Ishikawa (cell line): ENCODE measurements around the gene FAM187B.

Source experiments
- CEBPB ChIP-seq: IDR thresholded peaks from 2 replicates; pipeline ENCODE4 v1.6.1; 2012
- CREB1 ChIP-seq: IDR thresholded peaks from 2 replicates; pipeline ENCODE4 v1.6.1; 2012; ENCODE audit warnings: low read depth
- EGR1 ChIP-seq: IDR thresholded peaks from 2 replicates; pipeline ENCODE4 v1.6.1; 2012
- EP300 ChIP-seq: IDR thresholded peaks from 2 replicates; pipeline ENCODE4 v1.6.1; 2012; ENCODE audit warnings: borderline replicate concordance
- FOXM1 ChIP-seq: IDR thresholded peaks from 2 replicates; pipeline ENCODE4 v1.6.1; 2012; ENCODE audit warnings: low read depth, borderline replicate concordance
- MAX ChIP-seq: IDR thresholded peaks from 2 replicates; pipeline ENCODE4 v1.6.1; 2012
- NFIC ChIP-seq: IDR thresholded peaks from 2 replicates; pipeline ENCODE4 v1.6.1; 2012
- RAD21 ChIP-seq: IDR thresholded peaks from 2 replicates; pipeline ENCODE4 v1.6.1; 2012; ENCODE audit warnings: low read depth
- REST ChIP-seq: IDR thresholded peaks from 2 replicates; pipeline ENCODE4 v1.6.1; 2012; ENCODE audit warnings: low read depth, mild to moderate bottlenecking
- TAF1 ChIP-seq: IDR thresholded peaks from 2 replicates; pipeline ENCODE4 v1.6.1; 2012; ENCODE audit warnings: low read depth, mild to moderate bottlenecking
- TCF12 ChIP-seq: IDR thresholded peaks from 2 replicates; pipeline ENCODE4 v1.6.1; 2012; ENCODE audit warnings: low read depth
- TEAD4 ChIP-seq: IDR thresholded peaks from 2 replicates; pipeline ENCODE4 v1.6.1; 2012
- USF1 ChIP-seq: IDR thresholded peaks from 2 replicates; pipeline ENCODE4 v1.6.1; 2012
- YY1 ChIP-seq: IDR thresholded peaks from 2 replicates; pipeline ENCODE4 v1.6.1; 2012; ENCODE audit warnings: low read depth
- ZBTB7A ChIP-seq: IDR thresholded peaks from 2 replicates; pipeline ENCODE4 v1.6.1; 2012; ENCODE audit warnings: low read depth

The FAM187B gene

GRCh38 chr19:35262101-35262761, 33.7 kb upstream of the FAM187B start:
- TF ChIP-seq TEAD4 (no peak), ZBTB7A (no peak), MAX (no peak), CEBPB (no peak), FOXM1 (no peak), EP300 (no peak), USF1 (no peak), TAF1 (no peak)

GRCh38 chr19:35261356-35262100, 33.0 kb upstream of the FAM187B start:
- TF ChIP-seq REST, result no peak

- no peak for TF ChIP-seq NFIC
- TF ChIP-seq USF1, result no peak
- no peak for TF ChIP-seq ZBTB7A
- TF ChIP-seq TEAD4, result no peak
- TF ChIP-seq CEBPB, result no peak
- TF ChIP-seq CREB1, result no peak
- TF ChIP-seq REST, result no peak
- no peak for TF ChIP-seq MAX
- TF ChIP-seq YY1, result no peak
- no peak for TF ChIP-seq EP300
- TF ChIP-seq EGR1, result no peak
- TF ChIP-seq RAD21, result no peak
- no peak for TF ChIP-seq TAF1
- TF ChIP-seq FOXM1, result no peak
- no peak for TF ChIP-seq TCF12
These were observed 32.3 kb upstream of the FAM187B start for GRCh38 chr19:35260694-35261304.

GRCh38 chr19:35257113-35257461, 28.5 kb upstream of the FAM187B start:
- TF ChIP-seq EGR1 (no peak), TAF1 (no peak)

GRCh38 chr19:35256566-35256965, 28.0 kb upstream of the FAM187B start:
- no peak for TF ChIP-seq TEAD4
- TF ChIP-seq EP300, result no peak
- TF ChIP-seq RAD21, result no peak
- no peak for TF ChIP-seq USF1
- no peak for TF ChIP-seq CEBPB
- TF ChIP-seq TCF12, result no peak
- no peak for TF ChIP-seq EGR1
- TF ChIP-seq REST, result no peak
- no peak for TF ChIP-seq CREB1
- TF ChIP-seq MAX, result no peak
- no peak for TF ChIP-seq FOXM1
- no peak for TF ChIP-seq YY1
- no peak for TF ChIP-seq TAF1
- TF ChIP-seq NFIC, result no peak
